Measurements from ENCODE around the gene HAUS6. TPM values are rescaled to one million over a fixed set of nuclear protein-coding genes. Genes with fewer than 3 reads are reported as not detected.

Gene HAUS6
- total and polyA plus RNA-seq, 2 experiments from 2014 or later: 32.7 to 48.7 TPM

DNA sequence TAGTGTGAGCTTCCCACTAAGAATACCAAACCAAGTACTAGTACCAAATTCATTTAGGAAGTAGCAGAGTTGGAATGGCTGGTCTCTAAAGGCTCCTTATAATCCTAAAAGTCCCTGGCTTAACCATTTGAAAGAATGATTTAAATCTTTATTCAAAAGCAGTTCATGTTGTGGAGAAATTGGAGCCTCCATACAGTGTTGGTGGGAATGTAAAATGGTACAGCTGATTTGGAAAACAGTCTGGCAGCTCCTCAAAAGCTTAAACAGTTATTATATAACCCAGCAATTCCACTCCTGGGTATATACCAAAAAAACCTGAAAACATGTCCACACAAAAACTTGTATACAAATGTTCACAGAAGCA is 21.7 kb upstream of the HAUS6 start (continued):
- no peak for TF ChIP-seq REST (IDR thresholded peaks at IDR 0.05; ENCODE audit: unreplicated experiment)
- TF ChIP-seq NANOG (IDR thresholded peaks at IDR 0.05; ENCODE audit: borderline replicate concordance): no peak
- no peak for TF ChIP-seq CTCF (conservative IDR thresholded peaks at IDR 0.05; ENCODE audit: low read depth in 2 of 2)
- TF ChIP-seq EZH2 (IDR thresholded peaks at IDR 0.05; ENCODE audit: low read depth, unreplicated experiment): no peak
- TF ChIP-seq STAT1 (IDR thresholded peaks at IDR 0.05; ENCODE audit: unreplicated experiment): no peak
- TF ChIP-seq CREB1 (CRISPR knock-in tag; IDR thresholded peaks at IDR 0.05; ENCODE audit: low read depth): no peak
- no peak for TF ChIP-seq ETS1 (IDR thresholded peaks at IDR 0.05)
- no peak for TF ChIP-seq ZNF114 (CRISPR knock-in tag; IDR thresholded peaks at IDR 0.05)
- TF ChIP-seq JUNB (IDR thresholded peaks at IDR 0.05; ENCODE audit: unreplicated experiment): no peak
- no peak for TF ChIP-seq EZH2phosphoT487 (IDR thresholded peaks at IDR 0.05; ENCODE audit: unreplicated experiment)
- no peak for TF ChIP-seq POLR2AphosphoS5 (IDR thresholded peaks at IDR 0.05; ENCODE audit: low read depth)

- Histone ChIP-seq H3K36me3 (ENCODE audit: insufficient read depth) (peaks cover 26% of the 10 kb centered on the region), H3F3A (replicated peaks; ENCODE audit: low read depth) (peaks cover 7% of the 10 kb centered on the region; the same call in 1 of the 2 replicates), H2AFZ (no peak overlapping the region), H3K4me3 (no peak overlapping the region), H3K27me3 (ENCODE audit: insufficient read depth) (peaks cover 12% of the 10 kb centered on the region), H3K27ac (ENCODE audit: low read depth) (no peak overlapping the region), H3K9me2 (ENCODE audit: insufficient read depth) (no peaks in the 10 kb centered on the region), H3K4me2 (no peak overlapping the region), H3K79me2 (replicated peaks; ENCODE audit: insufficient read depth) (no peaks in the 10 kb centered on the region), H3K4me1 (ENCODE audit: insufficient read depth) (no peaks in the 10 kb centered on the region), H4K20me1 (replicated peaks; ENCODE audit: insufficient read depth) (no peaks in the 10 kb centered on the region)
- Mint-ChIP-seq H3K27me3 (ENCODE audit: insufficient read depth, low read depth, poor library complexity) (peaks cover 8% of the 10 kb centered on the region), H3K36me3 (ENCODE audit: low read depth) (peaks cover 81% of the 10 kb centered on the region), H3K27ac (no peak overlapping the region), H3K4me3 (no peak overlapping the region), H3K9me3 (no peaks in the 10 kb centered on the region), H3K4me1 (peaks cover 3% of the 10 kb centered on the region; the same call in 2 of the 3 replicates)
- ATAC-seq (no peak), DNase-seq (ENCODE audit: low spot score) (no peak)
- TF ChIP-seq STAT1 (IDR thresholded peaks at IDR 0.05; ENCODE audit: unreplicated experiment) (no peak), REST (IDR thresholded peaks at IDR 0.05; ENCODE audit: unreplicated experiment) (no peak), NANOG (IDR thresholded peaks at IDR 0.05; ENCODE audit: borderline replicate concordance) (no peak), POLR2AphosphoS5 (IDR thresholded peaks at IDR 0.05; ENCODE audit: low read depth) (no peak), ZNF331 (CRISPR knock-in tag; IDR thresholded peaks at IDR 0.05; ENCODE audit: low read depth) (no peak), EZH2 (IDR thresholded peaks at IDR 0.05; ENCODE audit: low read depth, unreplicated experiment) (no peak), CTCF (conservative IDR thresholded peaks at IDR 0.05; ENCODE audit: low read depth in 2 of 2) (no peak), EZH2phosphoT487 (IDR thresholded peaks at IDR 0.05; ENCODE audit: unreplicated experiment) (no peak), ZNF114 (CRISPR knock-in tag; IDR thresholded peaks at IDR 0.05) (no peak)
These were observed 19.9 kb upstream of the HAUS6 start for GRCh38 chr9:19122490-19123042.

All from GM23338 (cell line).